ENCODE measurements around the gene PRKAR2A.

DNA sequence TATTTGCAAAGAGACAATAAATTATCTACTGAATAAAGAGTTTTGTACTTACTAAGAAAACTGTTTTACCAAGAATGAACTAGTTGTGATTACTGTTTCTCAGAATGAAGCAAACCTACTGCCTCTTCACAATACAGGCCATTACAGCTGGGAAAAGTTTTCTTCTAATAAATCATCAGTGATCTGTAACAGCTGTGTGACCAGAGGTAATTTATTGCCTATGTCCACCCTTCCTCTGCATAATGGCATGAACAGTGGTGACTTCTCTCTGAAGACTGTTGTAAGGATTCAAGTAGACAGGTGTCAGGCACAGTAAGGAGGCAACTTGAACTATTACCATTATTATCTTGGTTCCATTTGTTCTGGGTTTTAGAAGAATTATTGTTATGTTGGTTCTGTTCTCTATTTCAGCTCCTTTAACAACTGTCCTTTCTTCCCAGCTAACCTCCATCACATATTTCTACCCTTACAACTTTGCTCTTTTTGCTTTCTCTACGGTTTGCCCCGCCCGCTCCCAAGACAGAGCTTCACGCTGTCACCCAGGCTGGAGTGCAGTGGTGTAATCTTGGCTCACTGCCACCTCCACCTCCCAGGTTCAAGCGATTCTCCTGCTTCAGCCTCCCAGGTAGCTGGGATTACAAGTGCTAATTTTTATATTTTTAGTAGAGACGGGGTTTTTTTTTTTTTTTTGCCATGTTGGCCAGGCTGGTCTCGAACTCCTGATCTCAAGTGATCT, 51.5 kb downstream of the PRKAR2A start:
- TF ChIP-seq, protein P1, sequence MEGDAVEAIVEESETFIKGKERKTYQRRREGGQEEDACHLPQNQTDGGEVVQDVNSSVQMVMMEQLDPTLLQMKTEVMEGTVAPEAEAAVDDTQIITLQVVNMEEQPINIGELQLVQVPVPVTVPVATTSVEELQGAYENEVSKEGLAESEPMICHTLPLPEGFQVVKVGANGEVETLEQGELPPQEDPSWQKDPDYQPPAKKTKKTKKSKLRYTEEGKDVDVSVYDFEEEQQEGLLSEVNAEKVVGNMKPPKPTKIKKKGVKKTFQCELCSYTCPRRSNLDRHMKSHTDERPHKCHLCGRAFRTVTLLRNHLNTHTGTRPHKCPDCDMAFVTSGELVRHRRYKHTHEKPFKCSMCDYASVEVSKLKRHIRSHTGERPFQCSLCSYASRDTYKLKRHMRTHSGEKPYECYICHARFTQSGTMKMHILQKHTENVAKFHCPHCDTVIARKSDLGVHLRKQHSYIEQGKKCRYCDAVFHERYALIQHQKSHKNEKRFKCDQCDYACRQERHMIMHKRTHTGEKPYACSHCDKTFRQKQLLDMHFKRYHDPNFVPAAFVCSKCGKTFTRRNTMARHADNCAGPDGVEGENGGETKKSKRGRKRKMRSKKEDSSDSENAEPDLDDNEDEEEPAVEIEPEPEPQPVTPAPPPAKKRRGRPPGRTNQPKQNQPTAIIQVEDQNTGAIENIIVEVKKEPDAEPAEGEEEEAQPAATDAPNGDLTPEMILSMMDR (IDR thresholded peaks at IDR 0.05): no peak
- no peak for TF ChIP-seq POLR2A (IDR thresholded peaks at IDR 0.05)
